ENCODE measurements around the gene NABP1. TPM values are rescaled to one million over a fixed set of nuclear protein-coding genes. Genes with fewer than 3 reads are reported as not detected.

NABP1 gene
- polyA plus RNA-seq, 1 donor from 2014 or later: 1.5 TPM

DNA sequence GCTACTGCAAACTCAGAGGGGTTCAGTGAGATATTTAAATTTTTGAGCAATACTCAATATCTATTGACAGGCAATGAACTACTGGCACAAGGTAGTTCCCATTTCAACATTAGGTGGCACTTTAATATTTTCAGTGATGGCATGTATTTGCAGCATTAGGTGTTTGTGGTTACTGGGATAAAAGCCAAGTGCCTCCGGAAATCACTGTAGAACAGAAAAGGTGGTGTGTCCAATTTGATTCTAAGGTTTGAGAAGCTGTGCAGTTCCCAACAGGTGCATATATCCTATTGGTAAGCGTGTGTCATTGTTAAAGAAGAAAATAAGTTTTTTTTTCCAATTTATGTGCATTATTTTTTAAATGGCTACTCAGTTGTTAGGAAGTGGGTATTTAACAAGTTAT lies 41.3 kb downstream of the NABP1 start:
- TF ChIP-seq SMC3 (conservative IDR thresholded peaks at IDR 0.05; ENCODE audit: poor library complexity): no peak
- TF ChIP-seq CTCF (IDR thresholded peaks at IDR 0.05; ENCODE audit: poor library complexity, severe bottlenecking): no peak
- TF ChIP-seq TAF1 (IDR thresholded peaks at IDR 0.05; ENCODE audit: low read depth): no peak
- TF ChIP-seq, protein P1, sequence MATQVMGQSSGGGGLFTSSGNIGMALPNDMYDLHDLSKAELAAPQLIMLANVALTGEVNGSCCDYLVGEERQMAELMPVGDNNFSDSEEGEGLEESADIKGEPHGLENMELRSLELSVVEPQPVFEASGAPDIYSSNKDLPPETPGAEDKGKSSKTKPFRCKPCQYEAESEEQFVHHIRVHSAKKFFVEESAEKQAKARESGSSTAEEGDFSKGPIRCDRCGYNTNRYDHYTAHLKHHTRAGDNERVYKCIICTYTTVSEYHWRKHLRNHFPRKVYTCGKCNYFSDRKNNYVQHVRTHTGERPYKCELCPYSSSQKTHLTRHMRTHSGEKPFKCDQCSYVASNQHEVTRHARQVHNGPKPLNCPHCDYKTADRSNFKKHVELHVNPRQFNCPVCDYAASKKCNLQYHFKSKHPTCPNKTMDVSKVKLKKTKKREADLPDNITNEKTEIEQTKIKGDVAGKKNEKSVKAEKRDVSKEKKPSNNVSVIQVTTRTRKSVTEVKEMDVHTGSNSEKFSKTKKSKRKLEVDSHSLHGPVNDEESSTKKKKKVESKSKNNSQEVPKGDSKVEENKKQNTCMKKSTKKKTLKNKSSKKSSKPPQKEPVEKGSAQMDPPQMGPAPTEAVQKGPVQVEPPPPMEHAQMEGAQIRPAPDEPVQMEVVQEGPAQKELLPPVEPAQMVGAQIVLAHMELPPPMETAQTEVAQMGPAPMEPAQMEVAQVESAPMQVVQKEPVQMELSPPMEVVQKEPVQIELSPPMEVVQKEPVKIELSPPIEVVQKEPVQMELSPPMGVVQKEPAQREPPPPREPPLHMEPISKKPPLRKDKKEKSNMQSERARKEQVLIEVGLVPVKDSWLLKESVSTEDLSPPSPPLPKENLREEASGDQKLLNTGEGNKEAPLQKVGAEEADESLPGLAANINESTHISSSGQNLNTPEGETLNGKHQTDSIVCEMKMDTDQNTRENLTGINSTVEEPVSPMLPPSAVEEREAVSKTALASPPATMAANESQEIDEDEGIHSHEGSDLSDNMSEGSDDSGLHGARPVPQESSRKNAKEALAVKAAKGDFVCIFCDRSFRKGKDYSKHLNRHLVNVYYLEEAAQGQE (IDR thresholded peaks at IDR 0.05; ENCODE audit: borderline replicate concordance): no peak
- no peak for TF ChIP-seq EZH2 (IDR thresholded peaks at IDR 0.05; ENCODE audit: borderline replicate concordance, insufficient read depth, low read length, poor library complexity, severe bottlenecking)
- no peak for TF ChIP-seq RAD21 (conservative IDR thresholded peaks at IDR 0.05)
- TF ChIP-seq MXI1 (conservative IDR thresholded peaks at IDR 0.05; ENCODE audit: poor library complexity, severe bottlenecking): no peak
- TF ChIP-seq EP300 (conservative IDR thresholded peaks at IDR 0.05; ENCODE audit: poor library complexity, severe bottlenecking): no peak
- no peak for TF ChIP-seq POLR2AphosphoS5 (IDR thresholded peaks at IDR 0.05)
- no peaks in the 10 kb centered on the region for H3K9me2 ChIP-seq (ENCODE audit: insufficient read depth, low read length)
- H3K9me3 ChIP-seq (ENCODE audit: low read length): no peaks in the 10 kb centered on the region
- H3K4me2 ChIP-seq (ENCODE audit: low read length): no peak overlapping the region
- no peak overlapping the region for H2AFZ ChIP-seq (ENCODE audit: low read depth, low read length)
- no peaks in the 10 kb centered on the region for H3F3A ChIP-seq (ENCODE audit: insufficient read depth, low read length, poor library complexity, severe bottlenecking)
- H3K4me3 ChIP-seq (ENCODE audit: low read length): no peak overlapping the region
- no peak overlapping the region for H3K9ac ChIP-seq (ENCODE audit: low read length)
- H3K36me3 ChIP-seq (ENCODE audit: insufficient read depth, low read length): no peaks in the 10 kb centered on the region
- no peak overlapping the region for H3K27ac ChIP-seq (ENCODE audit: low read length)
- H3K27me3 ChIP-seq (ENCODE audit: insufficient read depth, low read depth, low read length): no peaks in the 10 kb centered on the region
- no peaks in the 10 kb centered on the region for H4K20me1 ChIP-seq (ENCODE audit: insufficient read depth)
- H3K79me2 ChIP-seq (replicated peaks; ENCODE audit: insufficient read depth, low read length): no peaks in the 10 kb centered on the region

- H3K79me2 ChIP-seq (replicated peaks; ENCODE audit: insufficient read depth, low read length): no peaks in the 10 kb centered on the region
- no peak overlapping the region for H2AFZ ChIP-seq (ENCODE audit: low read depth, low read length)
- H3K36me3 ChIP-seq (ENCODE audit: insufficient read depth, low read length): no peaks in the 10 kb centered on the region
- H4K20me1 ChIP-seq (ENCODE audit: insufficient read depth): no peaks in the 10 kb centered on the region
- no peak overlapping the region for H3K4me2 ChIP-seq (ENCODE audit: low read length)
- H3K27ac ChIP-seq (ENCODE audit: low read length): no peak overlapping the region
- no peak overlapping the region for H3K9ac ChIP-seq (ENCODE audit: low read length)
- no peak for TF ChIP-seq EP300 (conservative IDR thresholded peaks at IDR 0.05; ENCODE audit: poor library complexity, severe bottlenecking)
- no peak for TF ChIP-seq POLR2AphosphoS5 (IDR thresholded peaks at IDR 0.05)
- TF ChIP-seq TAF1 (IDR thresholded peaks at IDR 0.05; ENCODE audit: low read depth): no peak
- TF ChIP-seq EZH2 (IDR thresholded peaks at IDR 0.05; ENCODE audit: borderline replicate concordance, insufficient read depth, low read length, poor library complexity, severe bottlenecking): no peak
- TF ChIP-seq, protein P1 (IDR thresholded peaks at IDR 0.05; ENCODE audit: borderline replicate concordance): no peak
- TF ChIP-seq RAD21 (conservative IDR thresholded peaks at IDR 0.05): no peak
- no peak for TF ChIP-seq SMC3 (conservative IDR thresholded peaks at IDR 0.05; ENCODE audit: poor library complexity)
- no peak for TF ChIP-seq CTCF (IDR thresholded peaks at IDR 0.05; ENCODE audit: poor library complexity, severe bottlenecking)
- TF ChIP-seq MXI1 (conservative IDR thresholded peaks at IDR 0.05; ENCODE audit: poor library complexity, severe bottlenecking): no peak
- H3K27me3 ChIP-seq (ENCODE audit: insufficient read depth, low read depth, low read length): no peaks in the 10 kb centered on the region
- H3K9me3 ChIP-seq (ENCODE audit: low read length): no peaks in the 10 kb centered on the region
- H3K9me2 ChIP-seq (ENCODE audit: insufficient read depth, low read length): no peaks in the 10 kb centered on the region
- no peak overlapping the region for H3K4me3 ChIP-seq (ENCODE audit: low read length)
- no peaks in the 10 kb centered on the region for H3F3A ChIP-seq (ENCODE audit: insufficient read depth, low read length, poor library complexity, severe bottlenecking)
Measured at GRCh38 chr2:191719938-191720337, 42.0 kb downstream of the NABP1 start.

Measured in neural cell (in vitro differentiated cells).